CD4-positive, alpha-beta T cell treated with Interleukin-4 for 4 hours (primary cell): ENCODE results near the gene UBE2G2.

Source experiments
- DNase-seq: peaks from one replicate; pipeline ENCODE4 v3.0.0-alpha.2; 2020

Gene UBE2G2, protein sequence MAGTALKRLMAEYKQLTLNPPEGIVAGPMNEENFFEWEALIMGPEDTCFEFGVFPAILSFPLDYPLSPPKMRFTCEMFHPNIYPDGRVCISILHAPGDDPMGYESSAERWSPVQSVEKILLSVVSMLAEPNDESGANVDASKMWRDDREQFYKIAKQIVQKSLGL

DNA sequence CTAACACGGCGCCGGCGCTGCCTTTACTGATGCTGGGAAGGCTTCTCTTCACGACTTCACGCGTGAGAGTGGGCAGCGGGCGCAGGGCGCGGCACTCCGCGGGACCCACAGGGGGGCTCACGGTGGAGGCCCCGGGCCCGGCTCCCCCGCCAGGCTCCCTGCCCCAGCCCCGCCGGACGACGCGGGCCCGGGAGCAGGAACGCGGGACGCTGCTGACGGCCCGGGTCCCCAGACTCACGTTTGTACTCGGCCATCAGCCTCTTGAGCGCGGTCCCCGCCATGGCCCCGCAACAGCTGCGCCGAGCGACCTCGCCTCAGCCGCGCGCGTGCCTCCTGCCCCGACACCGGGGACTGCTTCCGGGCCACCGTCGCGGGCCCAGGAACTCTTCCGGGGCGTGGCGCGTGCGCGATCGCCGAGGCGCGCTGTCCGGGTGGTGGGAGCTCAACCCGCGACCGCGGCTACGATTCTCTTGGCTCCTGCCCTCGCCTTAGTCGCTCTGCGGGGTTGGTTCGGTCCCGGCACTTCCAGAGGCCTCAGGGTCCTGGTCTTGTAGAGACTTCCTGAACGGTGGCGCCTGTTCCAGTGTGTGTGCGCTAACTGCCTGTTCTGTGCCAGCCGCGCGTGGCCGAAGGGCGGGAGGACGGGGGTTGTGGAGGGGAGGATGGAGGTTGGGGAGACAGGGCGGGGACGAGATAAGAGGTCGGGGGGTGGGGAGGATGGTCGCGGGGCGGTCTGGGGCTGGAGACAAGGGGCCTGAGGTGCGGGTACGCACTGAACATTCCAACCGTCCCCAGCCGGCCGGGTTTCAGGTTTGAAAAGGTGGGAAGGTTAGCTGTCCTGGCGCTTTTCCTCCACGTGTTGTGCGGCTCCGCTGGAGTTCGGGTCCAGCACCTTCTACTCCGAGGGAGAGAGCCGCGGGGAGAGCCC is at the start of gene UBE2G2:
TSS of gene UBE2G2 (minus strand) at position 353 of the 928 bp plus-strand sequence. CDS start at position 281, 72 bp downstream.
- DNase-seq = peak; percentile 84

DNA sequence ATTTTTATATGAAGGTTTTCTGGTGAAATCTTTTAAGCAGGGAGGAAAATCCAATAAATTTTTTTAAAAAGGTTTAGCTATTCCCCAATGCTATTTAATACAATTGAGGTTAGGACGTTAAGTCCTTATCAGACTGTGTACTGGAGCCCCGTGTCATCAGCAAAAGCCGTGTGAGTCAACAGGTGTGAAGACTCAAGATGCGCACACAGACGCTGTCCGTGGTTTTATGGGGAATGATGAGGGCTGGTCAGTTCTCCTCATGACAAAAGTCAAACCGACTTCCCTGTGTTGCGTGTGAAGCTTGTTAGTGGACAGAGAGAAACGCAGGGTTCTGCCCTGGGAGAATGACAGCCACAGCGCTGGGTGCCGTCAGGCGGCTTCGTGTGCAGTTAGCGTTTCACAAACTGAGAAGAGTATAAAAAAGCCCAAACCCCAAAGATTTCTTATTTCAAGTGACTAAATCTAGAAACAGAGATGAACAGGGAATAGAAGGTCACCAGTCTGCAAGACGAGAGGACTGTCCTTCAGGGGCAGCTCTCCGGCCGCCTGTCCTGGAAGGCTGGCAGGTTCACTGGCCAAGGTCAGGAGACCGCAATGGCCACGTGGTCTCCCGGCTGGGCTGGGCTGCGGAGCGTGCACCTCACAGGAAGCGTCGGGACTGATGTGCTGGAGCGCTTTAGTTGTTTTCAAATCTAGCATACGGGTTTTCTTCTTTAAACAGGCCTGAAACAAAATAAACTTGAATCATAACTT is 49.5 kb upstream of the UBE2G2 start:
- DNase-seq = no peak

DNA sequence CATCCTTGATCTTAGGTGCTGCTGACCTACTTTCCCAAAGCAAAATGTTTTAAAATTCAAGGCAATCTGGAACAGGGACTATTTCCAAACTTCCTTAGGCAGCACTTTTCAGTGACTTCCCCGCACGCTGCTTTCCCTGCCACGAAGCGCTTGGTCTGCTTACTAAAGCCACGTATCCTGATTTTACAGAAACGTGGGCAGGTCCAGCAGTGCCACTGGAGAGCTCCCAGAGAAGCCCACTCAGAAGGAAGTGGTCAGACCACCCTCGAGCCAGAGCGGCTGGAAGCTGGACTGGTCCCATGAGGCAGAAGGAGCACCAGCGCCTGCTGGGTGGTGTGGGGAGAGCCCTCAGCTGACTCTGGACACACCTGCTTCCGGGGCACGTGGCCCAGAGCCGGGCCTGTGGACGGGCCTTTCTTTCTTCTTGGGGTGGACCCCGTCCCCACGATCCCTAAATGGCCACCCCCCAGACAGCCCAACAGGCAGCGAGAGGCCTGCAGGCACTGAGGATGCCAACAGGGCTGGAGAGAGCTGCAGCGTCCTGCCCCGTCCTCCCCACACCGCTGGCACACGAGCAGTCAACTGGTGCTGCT is 48.7 kb upstream of the UBE2G2 start:
- no peak for DNase-seq

DNA sequence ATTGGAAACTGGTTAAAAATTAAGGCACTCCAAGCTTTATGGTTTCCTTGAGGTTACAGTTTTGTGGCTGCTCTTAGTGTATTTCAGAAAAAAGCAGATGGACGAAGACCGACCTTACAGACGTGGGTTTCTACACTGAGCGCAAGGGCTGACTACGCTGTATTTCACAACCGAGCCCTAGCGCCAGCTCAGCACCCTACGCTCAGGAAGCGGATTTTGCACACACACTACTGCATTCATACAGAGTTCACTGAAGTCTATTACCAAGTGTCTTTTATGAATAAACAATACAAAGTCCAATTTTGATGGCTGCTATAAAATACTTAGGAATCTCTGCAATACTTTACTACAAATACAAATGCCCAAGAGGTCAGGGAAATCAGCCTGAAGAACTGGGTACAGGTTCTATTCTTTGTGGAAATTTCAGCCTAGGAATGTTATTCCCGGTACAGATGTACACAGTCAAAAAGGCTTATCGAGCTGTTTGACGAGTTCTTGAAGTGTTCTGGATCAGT is 48.1 kb upstream of the UBE2G2 start:
- no peak for DNase-seq

DNA sequence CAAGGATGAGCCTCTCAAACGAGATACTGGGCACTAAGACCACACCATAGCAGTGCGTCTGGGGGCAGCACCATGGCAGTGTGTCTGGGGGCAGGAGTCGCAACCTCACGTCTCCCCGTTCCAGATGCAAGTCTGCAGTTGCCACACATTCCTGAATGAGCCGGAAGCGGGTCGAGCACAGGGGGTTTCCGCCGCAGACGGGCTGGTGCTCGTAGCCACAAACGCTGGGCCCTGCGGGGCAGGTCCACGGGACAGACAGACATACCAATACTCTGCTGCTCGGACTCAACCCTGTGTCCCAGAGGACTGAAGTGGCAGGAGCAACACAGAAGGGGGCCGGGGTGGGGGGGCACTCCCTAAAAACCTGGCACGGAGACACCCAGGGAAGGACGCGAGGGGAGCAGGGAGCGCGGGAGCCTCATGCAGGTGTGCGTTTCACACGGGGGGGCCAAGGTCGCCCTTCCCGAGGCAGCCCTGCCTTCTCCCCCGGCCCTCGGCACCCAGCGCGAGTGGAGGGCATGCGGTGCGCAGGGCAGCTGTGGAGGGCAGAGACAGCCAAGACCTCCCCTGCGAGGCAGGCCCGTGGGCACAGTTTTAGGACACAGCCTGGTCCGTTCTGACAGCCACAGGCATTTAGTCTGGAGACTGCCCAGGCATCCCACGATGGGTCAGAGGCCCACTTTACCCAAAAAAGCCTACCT is 47.4 kb upstream of the UBE2G2 start:
- DNase-seq = no peak

DNA sequence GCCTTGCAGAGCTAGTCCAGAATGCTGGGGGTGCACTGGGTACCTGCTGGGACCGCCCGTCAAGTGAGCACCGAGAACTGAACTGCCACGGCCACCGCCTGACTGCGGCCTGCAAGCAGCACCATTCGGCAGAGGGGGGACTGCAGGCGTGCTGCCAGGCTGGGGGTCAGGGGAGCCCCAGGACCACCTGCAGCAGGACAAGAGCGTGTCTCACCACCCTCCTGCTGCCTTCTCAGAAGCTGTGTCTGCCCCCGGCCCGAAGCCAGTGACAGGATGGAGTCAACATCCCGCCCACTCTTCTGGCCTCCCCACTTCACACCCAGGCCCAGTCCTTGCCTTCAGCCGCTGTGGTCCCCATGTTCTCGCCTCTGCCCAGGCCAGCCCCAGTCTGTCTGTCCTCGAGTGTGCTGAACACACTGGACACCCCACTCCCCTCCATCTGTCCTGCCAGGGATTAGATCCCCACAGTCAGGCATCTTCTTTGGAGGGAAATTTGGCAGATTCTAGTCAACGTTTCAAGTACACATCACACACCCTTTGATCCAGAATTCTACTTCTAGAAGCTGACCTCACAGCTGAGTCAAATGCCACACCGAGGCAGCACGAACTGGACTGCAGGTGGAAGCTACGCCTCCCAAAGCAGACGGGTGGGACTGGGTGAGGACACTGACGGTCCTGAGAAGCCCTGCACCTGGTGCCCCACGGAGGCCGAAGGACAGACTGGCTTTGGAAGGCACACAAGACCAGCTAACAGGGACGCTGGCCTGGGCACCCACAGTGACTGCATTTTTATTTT is 45.8 kb upstream of the UBE2G2 start:
- no peak for DNase-seq

DNA sequence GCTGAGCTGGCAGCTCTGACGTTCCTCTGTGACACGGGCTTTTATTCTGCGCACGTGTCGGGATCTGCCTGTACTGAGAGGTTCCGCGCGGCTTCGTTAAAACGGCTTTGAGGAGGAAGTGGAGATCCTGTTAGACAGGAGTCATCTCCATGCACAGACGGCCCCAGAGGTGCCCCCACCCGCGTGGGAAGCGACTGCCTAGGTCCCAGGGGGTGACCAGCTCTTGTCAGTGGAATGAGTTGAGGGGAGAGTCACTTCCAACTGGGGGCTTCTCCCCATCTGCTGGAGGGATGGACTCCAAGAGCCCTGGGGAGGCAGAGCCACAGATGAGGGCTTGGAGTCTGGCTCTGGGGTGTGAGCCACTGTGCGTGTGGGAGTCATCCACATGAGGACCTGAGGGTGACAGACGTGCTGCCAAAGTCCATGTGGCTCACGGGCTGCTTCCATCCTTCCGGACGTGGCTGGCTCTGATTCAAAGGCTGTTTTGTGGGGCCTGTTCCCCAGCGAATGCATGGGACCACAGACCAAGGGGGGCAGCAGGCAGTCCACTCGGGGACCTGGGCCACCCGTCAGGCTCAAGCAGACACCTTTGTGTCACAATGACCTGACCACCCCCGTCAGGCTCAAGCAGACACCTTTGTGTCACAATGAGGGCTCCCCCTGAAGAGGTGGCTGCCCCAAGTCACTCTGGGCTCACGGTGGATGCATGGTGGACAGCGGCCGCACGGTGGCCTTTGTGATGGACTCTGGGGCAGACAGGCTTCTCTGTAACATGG is 45.1 kb upstream of the UBE2G2 start:
- DNase-seq = no peak

DNA sequence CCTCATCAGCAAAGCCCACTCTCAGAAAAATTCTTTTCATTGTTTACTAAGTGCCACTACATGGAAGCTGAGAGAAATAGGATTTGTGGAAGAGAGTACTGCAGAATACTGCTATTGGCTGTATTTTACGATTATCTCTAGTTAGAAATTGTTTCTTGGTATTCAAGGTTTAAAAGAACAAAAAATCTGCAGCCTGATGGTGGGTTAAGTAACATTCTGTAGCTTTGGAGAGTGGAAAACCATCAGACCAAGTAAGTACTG is 44.5 kb upstream of the UBE2G2 start:
- DNase-seq = no peak

DNA sequence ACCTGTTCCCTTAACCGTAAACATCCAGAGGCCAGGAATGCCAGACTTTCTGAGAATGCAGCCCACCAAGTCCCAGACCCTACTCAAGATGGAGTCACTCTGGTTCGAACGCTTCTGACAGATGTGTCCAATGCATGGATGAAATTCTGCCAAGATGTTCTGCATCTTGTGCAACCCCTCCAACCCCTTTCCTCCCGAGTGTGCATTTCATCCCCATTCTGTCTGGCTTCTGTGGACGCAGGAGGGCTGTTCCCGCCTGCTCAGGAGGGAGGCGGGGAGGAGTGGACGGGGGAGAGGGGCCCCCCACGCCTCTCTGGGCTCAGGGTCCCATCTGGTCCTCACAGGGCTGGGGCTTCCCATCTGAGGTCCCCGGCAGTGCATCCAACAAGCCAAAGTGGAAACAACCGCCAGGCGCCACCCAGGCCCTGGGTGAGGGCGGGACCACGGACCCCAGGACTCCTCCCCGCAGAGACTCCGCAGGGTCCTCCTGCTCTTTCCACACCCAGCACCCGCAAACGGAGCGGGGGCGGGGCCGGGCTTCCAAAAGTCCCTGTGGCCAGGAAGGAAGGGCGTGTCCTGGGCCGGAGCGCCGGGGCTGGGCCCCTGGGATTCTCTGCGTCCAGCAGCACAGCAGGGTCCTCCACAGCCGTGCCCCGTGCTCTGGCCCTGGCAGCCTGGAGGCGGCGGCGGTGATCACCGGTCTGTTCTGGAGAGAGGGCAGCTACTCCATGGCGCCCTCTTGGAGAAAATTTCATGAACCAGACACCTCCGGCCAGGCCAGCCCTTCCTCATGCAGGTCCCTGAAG is 44.0 kb upstream of the UBE2G2 start:
- peak; percentile 37 for DNase-seq

DNA sequence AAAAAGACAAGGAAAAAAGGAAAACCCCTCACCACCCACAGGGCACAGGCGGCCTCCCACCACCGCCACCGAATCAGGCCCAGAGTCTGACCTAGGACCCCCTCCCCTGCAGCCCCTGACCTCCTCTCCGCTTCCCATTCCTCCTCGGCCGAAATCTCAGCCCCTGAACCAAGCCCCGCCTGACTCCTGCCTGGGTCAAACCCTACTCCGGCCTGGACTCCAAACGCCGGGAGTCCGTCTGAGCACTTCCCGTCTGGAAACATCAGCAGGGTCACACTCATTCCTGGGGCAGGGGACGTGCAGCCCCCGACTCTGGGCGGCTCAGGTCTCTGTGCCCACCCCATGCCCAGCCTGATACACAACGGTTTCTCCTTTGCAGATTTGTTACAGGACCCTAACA is 42.6 kb upstream of the UBE2G2 start:
- no peak for DNase-seq

DNA sequence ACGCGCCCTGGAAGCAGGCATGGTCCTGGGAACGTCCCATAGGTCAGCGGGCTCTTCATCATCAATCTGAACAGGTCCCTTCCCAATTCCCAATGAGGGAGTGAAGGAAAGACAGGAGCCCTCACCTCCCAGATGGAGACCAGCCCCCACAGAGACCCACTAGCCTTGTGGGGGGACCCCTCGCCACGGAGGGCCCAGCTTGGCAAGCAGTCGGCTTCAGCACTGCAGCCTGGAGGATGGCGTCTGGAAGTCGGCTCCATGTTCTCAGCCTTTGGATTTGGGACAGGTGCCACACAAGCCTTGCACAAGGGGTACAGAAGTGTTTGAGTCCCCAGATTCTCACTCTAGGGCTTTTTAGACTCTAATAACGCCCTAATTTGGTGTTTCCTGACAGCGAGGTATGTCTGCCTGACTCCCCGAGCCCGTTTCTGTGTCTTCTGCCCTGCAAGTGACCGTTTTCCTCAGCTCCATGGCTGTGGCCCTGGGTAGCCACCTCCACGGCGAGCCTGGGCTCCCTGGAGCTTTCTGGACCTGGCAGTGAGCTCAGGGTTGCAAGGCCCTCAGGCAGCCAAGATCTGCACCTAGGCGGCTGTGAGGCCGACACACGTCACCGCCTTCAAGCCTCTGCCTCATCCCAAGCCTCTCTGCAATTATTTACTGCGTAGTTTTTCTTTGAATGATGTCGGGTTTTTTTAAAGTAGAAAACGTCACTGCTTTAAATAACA is 41.3 kb upstream of the UBE2G2 start:
- DNase-seq = no peak

DNA sequence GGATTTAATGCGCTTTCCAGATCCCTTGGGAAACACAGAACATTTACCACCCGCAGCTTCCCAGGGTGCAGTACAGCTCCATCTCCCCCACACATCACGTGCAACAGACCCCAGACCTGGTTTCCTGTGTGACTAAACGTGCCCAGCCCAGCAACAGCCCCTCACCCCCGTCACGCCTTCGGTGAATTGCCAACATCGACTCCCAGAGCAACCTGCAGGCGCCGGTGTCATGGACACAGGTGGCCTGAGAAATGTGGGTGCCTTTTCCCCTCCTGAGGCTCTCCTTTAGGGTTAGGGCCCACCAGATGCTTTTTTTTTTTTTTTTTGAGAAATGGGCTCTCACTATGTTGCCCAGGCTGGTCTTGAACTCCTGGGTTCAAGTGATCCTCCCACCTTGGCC is 40.5 kb upstream of the UBE2G2 start:
- no peak for DNase-seq

DNA sequence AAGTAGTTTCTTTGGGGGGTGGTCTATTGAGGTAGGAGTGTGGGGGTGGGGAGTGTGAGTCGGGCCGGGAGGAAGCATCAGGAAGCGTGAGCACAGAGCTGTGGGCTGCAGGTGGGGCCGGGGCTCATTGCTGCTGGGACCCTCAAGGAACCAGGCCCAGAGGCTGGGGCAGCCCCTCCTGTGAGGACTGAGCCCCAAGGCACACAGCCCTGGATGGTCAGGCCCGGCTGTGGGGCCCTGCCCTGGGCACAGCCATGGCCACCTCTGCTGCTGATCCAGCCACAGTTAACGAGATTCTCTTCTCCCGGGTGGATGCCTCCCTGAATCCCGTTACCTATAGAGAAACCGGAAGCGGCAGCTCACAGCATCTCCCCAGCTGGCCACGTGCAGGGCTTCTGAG is 39.2 kb upstream of the UBE2G2 start:
- no peak for DNase-seq

DNA sequence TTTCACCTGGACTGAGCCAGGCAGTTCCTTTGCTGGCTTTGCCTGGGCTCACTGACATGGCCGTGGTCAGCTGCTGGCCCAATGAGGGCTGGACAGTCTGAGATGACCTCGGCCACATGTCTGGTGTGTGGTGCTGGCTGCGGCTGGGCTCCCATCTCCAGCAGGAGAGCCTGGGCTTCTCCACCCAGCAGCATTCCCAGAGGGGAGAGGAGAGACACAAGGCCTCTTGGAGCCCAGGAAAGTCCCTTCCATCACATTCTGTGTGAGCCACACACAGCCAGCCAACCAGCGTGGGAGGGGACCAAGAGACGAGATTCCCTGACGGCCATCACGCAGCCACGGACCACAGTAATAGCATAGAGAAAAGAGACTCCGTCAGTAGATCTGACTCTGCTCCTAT is 37.3 kb upstream of the UBE2G2 start:
- no peak for DNase-seq

DNA sequence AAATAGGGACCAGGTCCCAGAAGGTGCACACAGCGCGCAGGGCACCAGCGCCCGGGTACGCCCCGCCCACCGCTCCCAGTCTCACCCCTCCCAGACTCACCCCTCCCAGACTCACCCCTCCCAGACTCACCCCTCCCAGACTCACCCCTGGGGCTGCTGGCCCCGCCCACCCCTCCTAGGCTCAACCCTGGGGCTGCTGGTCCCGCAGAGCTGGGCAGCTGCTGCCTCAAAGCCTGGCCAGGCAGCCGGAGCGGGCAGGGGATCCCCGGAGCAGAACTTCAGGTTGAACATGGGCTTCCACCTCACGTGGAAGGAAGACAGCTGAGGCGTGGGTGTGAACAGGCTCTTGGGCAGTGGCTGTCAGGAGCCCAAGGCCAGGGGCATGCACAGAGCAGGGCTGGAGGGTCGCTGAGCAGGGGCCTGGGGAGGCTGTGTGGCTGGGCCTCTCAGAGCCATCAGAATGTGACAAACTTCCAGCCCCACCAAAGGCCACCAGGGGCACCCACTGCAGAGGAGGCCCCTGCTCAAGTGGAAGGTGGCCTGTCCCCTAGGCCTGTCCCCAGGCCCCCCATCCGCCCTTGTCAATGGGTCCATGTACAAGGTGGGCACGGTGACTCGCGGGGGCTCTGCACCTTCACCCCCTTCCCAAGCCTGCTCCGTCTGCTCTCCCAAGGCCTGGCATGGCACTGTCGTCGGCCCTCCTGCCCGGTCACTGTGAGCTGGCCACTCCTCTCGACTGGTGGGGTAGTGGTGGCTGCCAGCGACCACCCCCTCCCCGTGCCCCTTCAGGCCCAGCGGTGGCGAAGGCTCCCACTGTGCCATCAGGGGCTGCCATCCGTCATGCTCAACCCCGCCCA is 36.6 kb upstream of the UBE2G2 start:
- DNase-seq = no peak

DNA sequence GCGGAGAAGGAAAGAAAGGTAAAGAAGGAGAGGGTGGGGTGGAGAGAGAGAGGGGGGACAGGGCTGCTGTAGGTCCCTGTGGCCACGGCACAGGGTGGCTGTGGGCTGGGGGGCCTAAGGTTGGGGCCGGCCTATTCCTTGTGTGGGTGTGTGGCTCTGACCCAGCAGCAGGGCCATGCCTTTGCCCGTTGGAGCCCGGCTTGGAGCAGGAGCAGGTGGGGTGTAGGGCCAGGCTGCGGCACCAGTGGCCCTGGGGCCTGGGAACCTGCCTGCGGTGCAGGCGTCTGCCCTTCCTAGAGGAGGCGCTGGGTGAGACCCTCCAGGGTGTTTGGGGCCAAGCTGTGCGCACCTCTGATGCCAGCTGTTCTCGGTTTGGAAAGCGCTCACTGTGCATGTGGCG is 35.9 kb upstream of the UBE2G2 start:
- no peak for DNase-seq

DNA sequence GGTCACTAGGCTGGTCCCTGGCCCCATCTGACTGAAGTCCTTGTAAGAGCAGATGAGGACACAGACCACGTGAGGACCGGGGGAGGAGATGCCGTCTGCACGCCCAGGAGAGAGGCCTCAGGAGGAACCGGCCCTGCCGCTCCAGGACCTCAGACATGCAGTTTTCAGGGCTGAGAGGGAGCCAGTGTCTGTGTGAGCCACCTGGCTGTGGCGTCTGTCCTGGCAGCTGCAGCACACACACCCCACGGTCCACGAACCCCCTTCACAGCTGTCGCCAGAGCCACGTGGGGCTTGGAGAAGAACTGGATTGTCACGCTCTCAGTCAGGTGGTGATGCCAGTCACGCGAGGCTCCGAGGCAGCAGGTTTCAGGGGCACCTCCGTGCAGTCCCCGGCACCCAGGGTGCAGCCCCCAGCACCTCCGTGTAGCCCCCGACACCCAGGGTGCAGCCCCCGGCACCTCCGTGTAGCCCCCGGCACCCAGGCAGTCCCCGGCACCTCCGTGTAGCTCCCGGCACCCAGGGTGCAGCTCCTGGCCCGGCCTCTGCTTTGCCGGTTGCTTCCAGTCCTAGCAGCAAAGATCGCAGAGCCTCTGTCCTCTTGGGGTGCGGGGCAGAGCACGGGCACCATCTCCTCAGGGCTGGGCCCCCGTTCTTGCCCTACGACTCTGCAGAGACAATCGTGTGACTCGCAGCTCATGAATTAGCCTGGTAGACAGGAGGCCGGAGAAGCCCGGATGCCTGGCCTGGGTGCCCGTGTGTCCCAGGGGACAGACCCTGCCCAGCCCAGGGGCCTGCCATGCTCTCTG is 35.2 kb upstream of the UBE2G2 start:
- DNase-seq = no peak

DNA sequence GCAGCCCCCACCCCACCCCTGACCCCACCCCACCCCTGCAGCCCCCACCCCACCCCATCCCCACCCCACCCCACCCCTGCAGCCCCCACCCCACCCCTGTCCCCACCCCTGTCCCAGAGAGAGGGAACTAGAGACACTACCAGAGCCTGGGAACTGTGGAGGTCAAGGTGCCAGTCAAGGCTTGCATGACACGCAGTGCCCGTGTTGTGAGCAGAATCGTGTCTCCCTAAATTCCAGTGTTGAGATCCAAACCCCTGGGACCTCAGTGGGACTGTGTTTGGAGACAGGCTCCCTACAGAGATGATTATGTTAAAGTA is 34.7 kb upstream of the UBE2G2 start:
- no peak for DNase-seq
